Chondrocyte (in vitro differentiated cells): ENCODE results near the gene CSPG4. TPM values are rescaled to one million over a fixed set of nuclear protein-coding genes. Genes with fewer than 3 reads are reported as not detected.

Source experiments
- DNase-seq: peaks from one replicate; pipeline ENCODE4 v3.0.0; 2021; ENCODE audit warnings: mixed read lengths, low spot score
- H3K27ac Mint-ChIP-seq: one replicate; pipeline ENCODE4 v1.8.0; 2021; ENCODE audit warnings: mild to moderate bottlenecking, moderate library complexity, mixed read lengths; ENCODE audit not compliant: unreplicated experiment
- H3K27me3 Mint-ChIP-seq: 2 replicates; pipeline ENCODE4 v1.8.0; 2021; ENCODE audit warnings: low read depth, mixed read lengths
- H3K36me3 Mint-ChIP-seq: 2 replicates; pipeline ENCODE4 v1.8.0; 2021; ENCODE audit warnings: low read depth, mixed read lengths
- H3K4me1 Mint-ChIP-seq: 2 replicates; pipeline ENCODE4 v1.8.0; 2021; ENCODE audit warnings: low read depth, mild to moderate bottlenecking, mixed read lengths
- H3K4me3 Mint-ChIP-seq: one replicate; pipeline ENCODE4 v1.8.0; 2021; ENCODE audit warnings: mild to moderate bottlenecking, moderate library complexity, mixed read lengths; ENCODE audit not compliant: unreplicated experiment
- H3K9me3 Mint-ChIP-seq: 2 replicates; pipeline ENCODE4 v1.8.0; 2021; ENCODE audit warnings: low read depth, mixed read lengths
- total RNA-seq: library from RNA; stranded (reverse); gene quantifications from 3 replicates; pipeline ENCODE4 v1.2.1, GENCODE V29; 2021
- TF ChIP-seq, protein P1 (sequence below): fragments of 200-600 bp; sonication (generic); IDR thresholded peaks from 2 replicates; pipeline ENCODE4 v1.5.0; 2021; ENCODE audit warnings: antibody characterized with exemption, mild to moderate bottlenecking, moderate library complexity

The CSPG4 gene
- total RNA-seq, 1 donor from 2014 or later, result 595 TPM

- peak overlapping the region; percentile 90 for H3K27ac Mint-ChIP-seq
Observed at GRCh38 chr15:75641179-75641503, 71.5 kb downstream of the CSPG4 start.

DNA sequence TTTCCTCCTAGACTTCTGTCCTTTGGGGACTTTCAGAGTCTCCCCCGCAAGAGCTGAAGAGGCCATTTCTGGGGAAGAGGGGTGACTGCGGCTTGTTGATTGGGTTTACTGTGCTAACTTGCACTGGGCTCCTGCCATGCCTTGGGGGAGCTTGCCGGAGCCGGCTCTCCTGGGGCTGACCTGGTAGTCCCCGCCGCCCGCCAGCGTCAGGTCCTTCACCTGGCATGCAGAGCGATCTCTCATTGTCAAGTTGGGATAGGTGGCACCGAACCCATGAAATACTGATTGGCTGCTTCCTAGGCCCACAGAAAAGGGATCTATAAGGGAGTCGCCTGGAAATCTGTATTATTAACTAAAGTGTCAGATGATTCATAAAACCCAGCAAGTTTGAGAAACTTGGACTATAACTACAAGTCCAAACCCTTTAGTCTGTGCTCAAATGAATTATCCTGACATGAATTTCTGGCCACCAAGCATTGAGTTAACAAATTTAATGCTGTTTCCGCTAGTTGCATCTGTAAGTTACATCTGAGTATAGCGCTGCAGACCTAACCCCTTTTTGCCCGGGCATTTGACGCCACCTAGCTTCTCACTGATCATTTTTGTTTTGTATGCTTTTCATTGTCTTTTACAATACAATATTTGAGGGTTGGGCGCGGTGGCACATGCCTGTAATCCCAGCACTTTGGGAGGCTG is 72.0 kb downstream of the CSPG4 start:
- no peak for DNase-seq
- Mint-ChIP-seq H3K4me1 (peaks cover 33% of the 10 kb centered on the region), H3K9me3 (no peaks in the 10 kb centered on the region), H3K27ac (peak overlapping the region; percentile 90), H3K27me3 (no peaks in the 10 kb centered on the region), H3K36me3 (no peaks in the 10 kb centered on the region), H3K4me3 (peak overlapping the region; percentile 87)
- TF ChIP-seq, protein P1, sequence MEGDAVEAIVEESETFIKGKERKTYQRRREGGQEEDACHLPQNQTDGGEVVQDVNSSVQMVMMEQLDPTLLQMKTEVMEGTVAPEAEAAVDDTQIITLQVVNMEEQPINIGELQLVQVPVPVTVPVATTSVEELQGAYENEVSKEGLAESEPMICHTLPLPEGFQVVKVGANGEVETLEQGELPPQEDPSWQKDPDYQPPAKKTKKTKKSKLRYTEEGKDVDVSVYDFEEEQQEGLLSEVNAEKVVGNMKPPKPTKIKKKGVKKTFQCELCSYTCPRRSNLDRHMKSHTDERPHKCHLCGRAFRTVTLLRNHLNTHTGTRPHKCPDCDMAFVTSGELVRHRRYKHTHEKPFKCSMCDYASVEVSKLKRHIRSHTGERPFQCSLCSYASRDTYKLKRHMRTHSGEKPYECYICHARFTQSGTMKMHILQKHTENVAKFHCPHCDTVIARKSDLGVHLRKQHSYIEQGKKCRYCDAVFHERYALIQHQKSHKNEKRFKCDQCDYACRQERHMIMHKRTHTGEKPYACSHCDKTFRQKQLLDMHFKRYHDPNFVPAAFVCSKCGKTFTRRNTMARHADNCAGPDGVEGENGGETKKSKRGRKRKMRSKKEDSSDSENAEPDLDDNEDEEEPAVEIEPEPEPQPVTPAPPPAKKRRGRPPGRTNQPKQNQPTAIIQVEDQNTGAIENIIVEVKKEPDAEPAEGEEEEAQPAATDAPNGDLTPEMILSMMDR, result peak; percentile 71

More at GRCh38 chr15:75641179-75641503, 71.5 kb downstream of the CSPG4 start:
- DNase-seq, result no peak
- TF ChIP-seq, protein P1, result peak; percentile 8
- Mint-ChIP-seq H3K4me1 (peaks cover 33% of the 10 kb centered on the region), H3K36me3 (no peaks in the 10 kb centered on the region), H3K4me3 (peak overlapping the region; percentile 87), H3K27me3 (no peaks in the 10 kb centered on the region), H3K9me3 (no peaks in the 10 kb centered on the region)

DNA sequence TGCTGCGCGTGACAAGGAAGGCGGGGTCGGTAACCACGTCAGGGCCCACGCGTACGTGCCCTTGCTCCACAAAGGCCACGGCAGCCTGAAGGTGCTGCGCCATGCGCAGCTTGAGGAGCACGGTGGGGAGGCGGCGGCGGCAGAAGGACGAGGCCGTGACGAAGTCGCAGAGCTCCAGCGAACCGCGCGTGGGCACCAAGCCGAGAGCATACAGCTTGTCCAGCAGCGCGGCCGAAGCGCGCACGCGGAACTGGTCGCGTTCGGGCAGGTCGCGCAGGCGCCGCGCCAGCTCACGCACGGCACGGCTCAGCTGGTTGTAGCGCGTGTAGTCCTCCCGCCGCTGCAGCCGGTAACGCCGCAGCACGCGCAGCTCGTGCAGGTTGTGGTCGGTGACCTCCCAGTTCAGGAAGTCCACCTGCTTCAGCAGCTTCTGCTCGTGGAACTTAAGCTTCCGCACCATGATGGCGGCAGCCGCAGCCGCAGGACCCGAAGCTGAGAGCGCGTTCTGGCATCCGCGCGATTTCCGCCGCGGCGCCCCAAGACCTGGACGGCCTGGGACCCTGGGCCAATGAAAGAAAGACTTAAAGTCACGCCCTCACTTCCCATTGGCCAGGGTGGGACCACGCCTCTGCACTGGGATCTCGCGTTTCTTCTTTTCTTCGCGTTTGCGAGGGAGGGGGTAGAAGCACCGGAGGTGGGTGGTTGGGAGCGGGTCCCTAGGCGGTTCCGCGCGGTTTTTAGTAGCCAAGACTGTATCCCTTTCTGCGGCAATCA is 72.8 kb downstream of the CSPG4 start, which contains the start of gene IMP3:
Gene IMP3 (minus strand): TSS at position 516 of the 774 bp plus-strand sequence. CDS start 56 bp downstream, at position 460.
- no peaks in the 10 kb centered on the region for H3K9me3 Mint-ChIP-seq

DNA sequence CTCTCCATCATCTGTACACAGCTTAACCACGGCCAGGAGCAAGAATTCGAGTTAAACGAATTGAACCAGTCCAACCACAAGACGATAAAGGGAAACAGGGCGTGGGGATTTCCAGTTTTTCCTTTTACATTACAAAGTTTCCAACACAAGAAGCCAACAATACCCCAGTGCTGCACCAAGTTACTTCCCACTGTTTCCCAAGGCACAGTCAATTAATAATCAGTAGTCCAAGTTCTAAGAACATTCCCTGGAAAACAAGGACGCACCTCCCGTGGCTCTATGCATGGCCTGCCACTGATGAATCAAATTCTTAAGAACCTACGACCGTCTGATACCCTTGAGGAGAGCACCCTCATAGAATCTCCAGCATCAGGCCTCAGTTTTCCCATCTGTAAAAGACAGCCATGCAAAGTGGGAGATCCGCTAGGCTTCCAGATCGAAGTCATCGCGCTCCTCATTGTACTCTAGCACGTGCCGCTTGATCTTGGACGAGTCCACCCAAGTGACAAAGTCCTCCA is 73.4 kb downstream of the CSPG4 start:
- Mint-ChIP-seq H3K27ac (peak overlapping the region; percentile 90), H3K9me3 (no peaks in the 10 kb centered on the region), H3K27me3 (no peaks in the 10 kb centered on the region), H3K4me3 (peak overlapping the region; percentile 87), H3K36me3 (no peaks in the 10 kb centered on the region), H3K4me1 (peaks cover 31% of the 10 kb centered on the region)
- DNase-seq, result no peak
- TF ChIP-seq, protein P1, result no peak

More for the DNA sequence above, 72.8 kb downstream of the CSPG4 start, which contains the start of gene IMP3:
- Mint-ChIP-seq H3K4me1 (peaks cover 33% of the 10 kb centered on the region), H3K27ac (peak within 1 kb of the TSS; percentile 90), H3K36me3 (no peaks in the 10 kb centered on the region), H3K27me3 (no peaks in the 10 kb centered on the region), H3K4me3 (peak within 1 kb of the TSS; percentile 87)
- TF ChIP-seq, protein P1, result no peak
- DNase-seq, result no peak
